DND-41 (cell line): Measurements from ENCODE around the gene SSH3.
A peak's percentile ranks its signal among the peaks of the same experiment; 100 is the strongest.

ENCODE experiments used
- ATAC-seq: fragments of 200-7000 bp; cut with Tn5 transposase; 3 replicates; pipeline ENCODE4 v1.9.1; 2021; ENCODE audit warnings: low read depth; ENCODE audit not compliant: insufficient read depth
- DNase-seq: peaks from one replicate; pipeline ENCODE4 v3.0.0-alpha.2; 2020
- H2AFZ ChIP-seq: 2 replicates; pipeline ENCODE4 v1.6.0; 2012; ENCODE audit warnings: low read depth, low read length
- H3K27ac ChIP-seq: 2 replicates; pipeline ENCODE4 v1.5.1; 2012; ENCODE audit warnings: low read length, inconsistent platforms
- H3K27me3 ChIP-seq: fragments of 200-600 bp; sonication (generic); 2 replicates; pipeline ENCODE4 v1.6.0; 2012; ENCODE audit warnings: low read length, mild to moderate bottlenecking, inconsistent platforms; ENCODE audit not compliant: insufficient read depth, poor library complexity
- H3K36me3 ChIP-seq: 2 replicates; pipeline ENCODE4 v1.5.1; 2012; ENCODE audit warnings: low read length, inconsistent platforms; ENCODE audit not compliant: insufficient read depth
- H3K4me1 ChIP-seq: 2 replicates; pipeline ENCODE4 v1.5.1; 2012; ENCODE audit warnings: mild to moderate bottlenecking, low read length; ENCODE audit not compliant: insufficient read depth
- H3K4me2 ChIP-seq: 2 replicates; pipeline ENCODE4 v1.6.0; 2012; ENCODE audit warnings: mild to moderate bottlenecking, moderate library complexity, low read length, inconsistent platforms; ENCODE audit not compliant: insufficient read depth
- H3K4me3 ChIP-seq, 2 experiments: fragments of 200-600 bp in 1 of 2; shearing (Covaris generic) in 1 of 2; 2 replicates each; pipeline ENCODE4 v1.5.1; 2012 to 2016; ENCODE audit warnings: inconsistent platforms in 2 of 2, low read length in 2 of 2, mild to moderate bottlenecking in 2 of 2, low read depth in 1 of 2, moderate library complexity in 1 of 2
- H3K79me2 ChIP-seq: 2 replicates; pipeline ENCODE4 v1.6.0; 2012; ENCODE audit warnings: low read length, inconsistent platforms; ENCODE audit not compliant: insufficient read depth
- H3K9ac ChIP-seq: 2 replicates; pipeline ENCODE4 v1.6.0; 2012; ENCODE audit warnings: low read depth, mild to moderate bottlenecking, inconsistent platforms, low read length, moderate library complexity
- H3K9me3 ChIP-seq: 2 replicates; pipeline ENCODE4 v1.5.1; 2012; ENCODE audit warnings: low read length, moderate library complexity, mild to moderate bottlenecking, inconsistent platforms; ENCODE audit not compliant: insufficient read depth, severe bottlenecking
- H4K20me1 ChIP-seq: 2 replicates; pipeline ENCODE4 v1.6.0; 2012; ENCODE audit warnings: low read length; ENCODE audit not compliant: insufficient read depth
- EZH2 ChIP-seq: IDR thresholded peaks from 3 replicates; pipeline ENCODE4 v1.6.1; 2012; ENCODE audit warnings: borderline replicate concordance, low read depth, mild to moderate bottlenecking, moderate library complexity, low read length, inconsistent platforms; ENCODE audit not compliant: severe bottlenecking
- TF ChIP-seq, protein P1 (sequence below): IDR thresholded peaks from 2 replicates; pipeline ENCODE4 v1.5.1; 2012; ENCODE audit warnings: borderline replicate concordance, low read length, moderate library complexity, mild to moderate bottlenecking; ENCODE audit not compliant: poor library complexity, severe bottlenecking; ENCODE audit errors: extremely low read depth

The SSH3 gene

DNA sequence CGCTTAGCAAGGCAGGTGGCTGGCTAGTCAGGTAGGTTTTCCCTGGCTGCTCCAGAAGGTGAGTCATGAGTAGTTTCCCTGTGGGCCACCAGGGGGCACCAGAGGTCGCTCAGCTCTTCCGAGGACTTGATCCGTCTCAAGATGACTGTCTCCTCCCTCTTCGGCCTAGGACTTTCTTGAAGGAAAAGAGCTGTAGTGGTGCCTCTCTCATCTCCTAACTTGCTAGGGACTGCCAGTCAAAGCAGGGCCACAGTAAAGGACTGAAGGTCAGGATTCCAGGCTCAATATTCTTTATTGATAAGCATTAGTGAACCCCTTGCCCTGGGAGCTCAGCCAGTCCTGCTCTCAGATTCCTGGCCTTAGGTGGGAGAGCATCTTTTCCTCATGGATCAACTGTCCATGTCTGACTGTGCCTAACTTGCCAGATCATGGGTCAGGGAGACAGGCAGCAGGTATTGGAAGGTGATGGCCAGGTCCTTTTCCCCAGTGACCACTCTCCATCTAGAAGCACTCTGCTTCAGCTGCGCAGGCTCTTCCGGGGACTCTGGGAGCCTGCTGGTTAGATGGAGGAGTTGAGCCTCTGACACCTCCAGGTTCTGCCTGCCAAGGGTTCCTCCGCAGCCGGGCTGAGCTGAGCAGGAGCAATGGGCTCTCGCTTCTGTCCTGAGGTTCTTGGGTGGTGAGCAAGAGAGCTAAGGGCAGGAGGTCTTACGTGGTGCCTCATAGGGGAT, 48.1 kb downstream of the SSH3 start:
- peak; percentile 25; the same call in 2 of the 3 replicates for ATAC-seq
- H3K4me2 ChIP-seq: peak overlapping the region; percentile 42

DNA sequence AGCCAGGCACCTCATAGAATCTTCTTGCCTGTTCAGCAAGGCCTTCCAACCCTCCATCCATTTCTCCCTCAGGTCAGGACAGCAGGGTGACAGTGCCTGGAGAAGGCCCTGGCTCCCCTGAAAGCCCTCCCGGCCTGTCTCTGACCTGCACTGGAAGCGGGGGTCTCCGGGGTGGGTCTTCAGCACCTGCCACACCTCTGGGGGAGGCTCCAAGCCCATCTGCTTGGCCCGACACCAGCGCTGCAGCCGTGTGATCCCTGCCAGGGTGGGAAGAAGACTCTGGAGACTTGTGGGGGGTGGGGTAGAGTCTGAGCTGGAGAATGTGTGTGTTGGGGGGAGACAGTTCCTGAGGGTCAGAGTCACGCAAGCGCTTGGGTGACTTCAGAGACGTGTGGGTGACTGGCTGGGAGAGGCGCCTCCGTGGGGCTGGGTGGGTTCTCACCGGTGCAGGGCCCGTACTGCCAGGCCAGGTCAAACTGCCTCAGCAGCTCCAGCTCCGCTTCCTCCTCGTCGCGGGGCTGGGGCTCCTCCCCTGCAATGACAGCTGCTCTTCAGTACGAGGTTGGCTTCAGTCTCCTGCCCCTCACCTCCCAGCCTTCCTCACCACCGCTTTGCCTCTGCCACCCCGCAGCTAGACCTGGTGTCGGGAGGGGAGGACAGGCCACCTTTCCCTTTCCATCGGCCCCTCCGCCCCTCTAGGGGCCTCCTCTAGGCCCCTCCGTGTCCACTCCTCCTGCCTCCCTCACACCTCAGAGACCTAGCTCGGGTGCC, 49.4 kb downstream of the SSH3 start:
- H2AFZ ChIP-seq: peak overlapping the region; percentile 75
- peak overlapping the region; percentile 86 for H3K27ac ChIP-seq
- ATAC-seq: peak; percentile 41

More for the DNA sequence above, 48.1 kb downstream of the SSH3 start:
- TF ChIP-seq EZH2: no peak
- TF ChIP-seq, protein P1, sequence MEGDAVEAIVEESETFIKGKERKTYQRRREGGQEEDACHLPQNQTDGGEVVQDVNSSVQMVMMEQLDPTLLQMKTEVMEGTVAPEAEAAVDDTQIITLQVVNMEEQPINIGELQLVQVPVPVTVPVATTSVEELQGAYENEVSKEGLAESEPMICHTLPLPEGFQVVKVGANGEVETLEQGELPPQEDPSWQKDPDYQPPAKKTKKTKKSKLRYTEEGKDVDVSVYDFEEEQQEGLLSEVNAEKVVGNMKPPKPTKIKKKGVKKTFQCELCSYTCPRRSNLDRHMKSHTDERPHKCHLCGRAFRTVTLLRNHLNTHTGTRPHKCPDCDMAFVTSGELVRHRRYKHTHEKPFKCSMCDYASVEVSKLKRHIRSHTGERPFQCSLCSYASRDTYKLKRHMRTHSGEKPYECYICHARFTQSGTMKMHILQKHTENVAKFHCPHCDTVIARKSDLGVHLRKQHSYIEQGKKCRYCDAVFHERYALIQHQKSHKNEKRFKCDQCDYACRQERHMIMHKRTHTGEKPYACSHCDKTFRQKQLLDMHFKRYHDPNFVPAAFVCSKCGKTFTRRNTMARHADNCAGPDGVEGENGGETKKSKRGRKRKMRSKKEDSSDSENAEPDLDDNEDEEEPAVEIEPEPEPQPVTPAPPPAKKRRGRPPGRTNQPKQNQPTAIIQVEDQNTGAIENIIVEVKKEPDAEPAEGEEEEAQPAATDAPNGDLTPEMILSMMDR: peak; percentile 91
- peak overlapping the region; percentile 5 for H3K9ac ChIP-seq
- DNase-seq: peak; percentile 64
- H3K27ac ChIP-seq: 0 out of 2 replicates have a peak overlapping the region, but pooled peaks have one; percentile 13
- peaks cover 32% of the 10 kb centered on the region for H3K4me1 ChIP-seq
- H3K4me3 ChIP-seq: 0 out of 4 replicates have a peak overlapping the region, but pooled peaks of 1 of the 2 experiments have one; percentile 10
- H3K27me3 ChIP-seq: no peaks in the 10 kb centered on the region
- H4K20me1 ChIP-seq: no peaks in the 10 kb centered on the region
- H2AFZ ChIP-seq: no peak overlapping the region
- H3K36me3 ChIP-seq: no peaks in the 10 kb centered on the region; the same call in 1 of the 2 replicates
- no peaks in the 10 kb centered on the region for H3K9me3 ChIP-seq
- peaks cover 8% of the 10 kb centered on the region for H3K79me2 ChIP-seq

DNA sequence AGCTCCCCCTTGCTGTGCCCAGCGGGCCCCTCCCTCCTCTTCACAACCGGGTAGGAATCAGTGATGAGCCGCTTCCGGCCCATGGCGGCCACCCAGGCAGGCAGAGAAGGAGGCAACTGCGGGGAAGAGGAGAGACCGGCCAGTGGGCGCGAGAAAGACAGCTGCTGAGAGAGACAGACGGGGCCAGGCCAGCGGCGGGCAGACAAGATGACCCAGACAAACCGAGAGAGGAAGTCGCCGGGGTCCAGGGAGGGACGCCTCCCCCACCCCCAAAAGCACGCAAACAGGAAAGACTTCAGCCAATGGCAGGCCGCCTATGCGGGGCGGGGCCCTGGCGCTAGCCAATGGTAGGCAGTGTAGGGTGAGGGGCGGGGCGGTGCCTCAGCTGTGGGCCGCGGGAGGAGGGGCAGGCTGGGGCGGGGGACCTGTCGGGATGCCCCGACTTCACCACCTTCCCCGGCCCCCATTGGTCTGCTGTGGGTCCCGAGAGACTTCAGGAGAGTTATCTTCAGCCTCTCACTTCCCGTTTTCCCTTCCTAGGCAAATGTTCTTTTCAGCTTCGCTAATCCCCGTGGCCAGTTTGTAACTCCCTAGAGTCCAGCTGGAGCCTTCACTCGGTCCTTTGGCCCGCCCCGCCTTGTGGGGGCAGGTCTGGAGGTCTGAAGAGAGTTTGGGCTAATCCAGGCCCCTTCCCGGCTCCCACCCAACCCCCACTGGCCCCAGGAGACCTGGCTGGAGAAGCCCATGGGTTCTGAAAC, 50.2 kb downstream of the SSH3 start, which contains the start of gene POLD4:
POLD4 (minus strand) TSS at position 230 of the 758 bp plus-strand sequence; CDS start at position 83, 147 bp downstream.
- peak; percentile 90 for ATAC-seq
- Histone ChIP-seq H3K27me3 (no peaks in the 10 kb centered on the region), H3K9me3 (no peaks in the 10 kb centered on the region), H3K4me2 (peak within 1 kb of the TSS; percentile 89), H3K79me2 (peaks cover 8% of the 10 kb centered on the region), H3K9ac (peak within 1 kb of the TSS; percentile 73), H4K20me1 (no peaks in the 10 kb centered on the region), H3K36me3 (no peaks in the 10 kb centered on the region; the same call in 1 of the 2 replicates), H3K4me1 (peaks cover 38% of the 10 kb centered on the region), H3K4me3 (peak within 1 kb of the TSS; percentile 50 to 87), H3K27ac (peak within 1 kb of the TSS; percentile 86), H2AFZ (peak within 1 kb of the TSS; percentile 83)
- peak; percentile 97 for DNase-seq
- TF ChIP-seq, protein P1: no peak
- TF ChIP-seq EZH2: no peak

More for the DNA sequence above, 49.4 kb downstream of the SSH3 start:
- H3K9me3 ChIP-seq: no peaks in the 10 kb centered on the region
- H4K20me1 ChIP-seq: no peaks in the 10 kb centered on the region
- peak overlapping the region; percentile 89 for H3K4me2 ChIP-seq
- peaks cover 8% of the 10 kb centered on the region for H3K79me2 ChIP-seq
- H3K27me3 ChIP-seq: no peaks in the 10 kb centered on the region
- DNase-seq: peak; percentile 19
- TF ChIP-seq, protein P1: no peak
- no peak for TF ChIP-seq EZH2
- H3K9ac ChIP-seq: peak overlapping the region; percentile 73
- H3K4me3 ChIP-seq: peak overlapping the region; percentile 50 to 87
- H3K4me1 ChIP-seq: peaks cover 38% of the 10 kb centered on the region
- H3K36me3 ChIP-seq: no peaks in the 10 kb centered on the region; the same call in 1 of the 2 replicates
